Globus pallidus (tissue), 1 donor: ENCODE measurements around the gene DNAJC27.
"Not testable (repeated sequence)": the region's sequence is repeated elsewhere in the genome, so short reads cannot be mapped to it uniquely, and the experiment has no call there.

Experiments
- DNase-seq: peaks from one replicate; pipeline ENCODE4 v3.0.0-alpha.2; 2015; ENCODE audit warnings: low spot score

Gene DNAJC27

DNA sequence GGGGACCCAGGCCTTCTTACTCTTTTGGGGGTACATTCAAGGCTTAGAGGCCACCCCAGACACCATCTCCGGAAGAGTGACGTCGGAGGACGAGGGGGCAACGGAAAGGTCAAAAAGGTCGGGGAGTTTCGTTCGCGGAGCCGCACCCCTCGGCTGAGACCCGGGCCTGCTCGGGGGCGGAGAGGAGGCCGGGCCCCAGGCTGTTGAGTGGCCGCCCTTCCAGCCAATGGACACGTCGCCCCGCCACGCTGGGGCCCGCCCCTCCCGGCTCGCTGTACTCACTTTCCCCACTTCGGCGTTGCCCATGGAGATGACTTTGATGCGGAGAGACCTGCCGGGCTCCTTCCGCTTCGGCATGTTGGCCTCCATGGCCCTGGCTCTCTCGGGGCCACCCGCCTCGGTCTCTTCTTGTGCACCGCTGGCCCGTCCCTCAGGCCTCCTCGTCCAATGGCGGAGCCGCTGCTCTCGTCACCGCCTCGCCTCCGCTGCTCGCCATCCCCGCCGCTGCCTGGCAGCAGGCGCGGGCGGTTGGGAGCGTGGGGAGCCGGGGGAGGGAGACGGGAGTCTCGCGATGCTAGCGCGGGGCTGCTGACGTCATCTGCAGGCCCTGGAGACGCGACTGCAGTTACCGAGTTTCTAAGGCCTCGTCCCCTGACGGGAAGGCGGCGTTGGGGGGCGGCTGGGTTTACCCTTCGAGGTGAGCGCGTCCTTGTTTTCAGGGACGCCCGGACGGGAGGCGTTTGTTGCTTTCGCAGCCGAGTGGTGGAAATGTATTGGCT lies at the start of gene DNAJC27:
TSS of gene DNAJC27 (minus strand) at position 420 of the 779 bp plus-strand sequence. CDS start at position 369, 51 bp downstream.
- peak; percentile 99 for DNase-seq

DNA sequence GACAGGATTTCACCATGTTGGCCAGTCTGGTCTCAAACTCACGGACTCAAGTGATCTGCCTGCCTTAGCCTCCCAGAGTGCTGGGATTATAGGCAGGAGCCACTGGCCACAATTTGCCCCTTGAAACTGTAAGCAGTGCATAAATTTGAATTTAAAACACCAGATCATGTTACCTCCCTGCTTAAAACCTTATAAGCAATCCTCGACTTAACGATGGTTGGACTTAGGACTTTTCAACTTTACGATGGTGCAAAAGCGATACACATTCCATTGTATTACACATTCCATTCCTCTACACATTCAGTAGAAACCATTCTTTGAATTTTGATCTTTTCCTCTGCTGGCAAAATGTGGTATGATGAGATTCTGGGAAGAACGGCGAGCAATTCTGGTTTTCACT lies 46.9 kb upstream of the DNAJC27 start:
- DNase-seq: no peak

DNA sequence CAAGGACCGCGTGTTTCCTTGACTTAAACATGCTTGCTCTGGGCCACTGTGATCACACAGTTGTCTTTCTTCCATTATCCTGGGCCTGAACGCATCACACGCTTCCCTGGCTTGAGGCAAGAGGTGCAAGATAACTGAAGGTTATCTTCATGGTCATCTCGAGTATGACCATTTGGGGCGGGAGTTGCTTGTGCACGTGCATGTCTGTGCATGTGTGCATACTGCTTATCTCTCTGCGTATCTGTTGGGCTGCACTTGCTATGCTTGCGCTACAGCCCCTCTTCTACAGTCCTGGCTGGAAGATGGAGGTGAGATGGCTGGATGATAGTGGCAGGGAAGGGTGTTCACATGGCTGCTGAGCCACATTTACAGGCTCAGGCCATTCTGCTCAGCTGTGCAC lies 42.9 kb upstream of the DNAJC27 start:
- no peak for DNase-seq

DNA sequence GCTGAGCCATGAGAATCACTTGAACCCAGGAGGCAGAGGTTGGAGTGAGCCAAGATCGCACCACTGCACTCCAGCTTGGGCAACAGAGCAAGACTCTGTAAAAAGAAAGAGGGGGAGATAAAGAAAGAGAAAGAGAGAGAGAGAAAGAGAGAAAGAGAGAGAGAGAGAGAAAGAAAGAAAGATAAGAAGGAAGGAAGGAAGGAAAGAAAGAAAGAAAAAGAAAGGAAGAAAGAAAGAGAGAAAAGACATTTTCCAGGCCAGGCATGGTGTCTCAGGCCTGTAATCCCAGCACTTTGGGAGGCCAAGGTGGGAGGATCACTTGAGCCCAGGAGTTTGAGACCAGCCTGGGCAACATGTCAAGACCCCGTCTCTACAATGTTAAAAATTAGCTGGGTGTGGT lies 39.6 kb upstream of the DNAJC27 start:
- not testable (repeated sequence) for DNase-seq

DNA sequence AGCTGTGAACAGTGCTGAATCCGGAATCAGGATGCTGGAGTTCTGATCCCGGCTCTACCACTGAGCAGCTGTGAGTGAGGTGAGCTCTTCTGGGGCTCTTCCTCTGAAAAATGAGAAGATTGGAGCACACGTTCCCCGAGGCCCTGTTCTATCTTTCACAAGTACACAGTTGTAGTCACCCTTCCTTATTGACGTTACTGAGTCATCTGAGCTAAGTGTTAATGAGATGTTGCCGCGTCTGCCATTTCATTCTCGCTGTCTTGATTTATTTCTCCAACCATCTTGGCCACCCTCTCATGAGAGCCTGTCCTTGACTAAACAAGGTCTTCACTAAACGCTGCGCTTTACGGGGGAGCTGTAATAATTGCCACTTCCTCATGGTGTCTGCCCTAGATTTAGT lies 38.2 kb upstream of the DNAJC27 start:
- no peak for DNase-seq

DNA sequence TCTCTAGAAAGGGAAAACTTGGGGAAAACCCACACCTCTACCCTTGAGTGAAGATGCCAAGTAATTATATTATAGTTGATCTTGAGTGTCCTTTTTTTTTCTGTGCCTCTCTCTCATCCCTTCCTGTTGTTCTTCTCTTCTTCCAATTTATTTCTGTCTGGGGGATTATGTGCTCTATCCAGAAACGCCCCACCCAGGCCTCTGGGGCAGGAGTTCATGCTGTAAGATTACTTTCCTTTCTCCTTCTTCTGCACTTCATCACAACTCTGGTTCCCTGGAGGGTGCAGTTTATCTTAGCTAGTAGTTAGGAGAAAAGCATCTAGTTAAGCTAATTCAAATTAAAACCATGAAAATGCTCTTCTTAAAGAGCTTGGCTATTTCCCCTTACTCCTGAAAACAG lies 30.3 kb upstream of the DNAJC27 start:
- DNase-seq: no peak

DNA sequence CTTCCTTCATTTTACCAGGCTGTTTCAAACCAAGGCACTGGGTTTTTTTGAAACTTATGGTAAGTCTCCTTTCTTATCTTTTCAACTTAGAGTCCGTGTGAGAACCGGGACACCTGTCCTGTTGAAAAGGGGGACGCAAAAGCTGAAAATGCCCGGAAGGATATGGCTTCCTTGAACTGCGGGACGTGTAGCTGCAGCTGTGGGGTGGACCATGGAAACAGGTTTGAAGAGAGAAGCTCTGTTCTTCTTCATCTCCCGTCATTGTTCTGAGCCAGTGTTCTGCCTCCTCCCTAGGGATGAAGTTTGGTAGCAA lies 29.5 kb upstream of the DNAJC27 start:
- DNase-seq: no peak

DNA sequence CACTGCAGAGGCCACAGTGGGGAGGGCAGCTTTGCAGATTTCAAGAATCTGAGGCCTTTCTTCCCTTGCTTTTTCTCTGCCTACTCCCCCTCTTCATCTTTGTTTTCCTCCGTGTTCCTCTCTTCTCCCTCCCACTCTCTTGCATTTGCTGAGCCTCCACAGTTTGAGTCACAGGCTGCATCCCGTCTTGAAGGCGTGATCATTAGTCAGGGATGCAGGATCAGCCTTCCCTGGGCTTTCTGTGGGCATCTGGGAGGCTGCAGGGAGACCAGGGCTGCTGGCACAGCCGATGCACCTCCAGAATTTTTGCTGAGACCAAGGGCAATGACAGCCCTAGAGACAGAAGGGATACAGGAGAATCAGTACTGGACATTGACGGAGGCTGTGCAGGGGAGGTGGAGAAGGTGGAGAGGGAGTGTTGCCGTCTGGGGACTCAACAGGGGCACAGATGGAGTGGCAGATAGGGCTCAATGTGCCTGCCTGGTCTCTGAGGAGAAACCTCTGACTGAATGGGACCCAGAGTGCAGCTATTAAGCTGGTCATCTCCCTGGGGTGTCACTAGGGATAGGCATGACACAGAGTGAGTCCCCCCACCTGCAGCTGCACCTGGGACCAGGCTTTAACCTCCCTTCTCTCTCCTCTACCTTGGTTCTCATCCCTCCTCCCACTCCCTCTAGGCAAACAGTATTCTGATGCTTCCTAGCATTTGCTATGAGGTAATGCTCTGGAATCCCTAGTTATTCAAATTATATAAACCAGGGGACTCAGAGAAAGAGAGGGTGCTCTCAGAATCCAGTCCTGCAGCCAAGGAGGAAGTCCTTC lies 29.0 kb upstream of the DNAJC27 start:
- no peak for DNase-seq

DNA sequence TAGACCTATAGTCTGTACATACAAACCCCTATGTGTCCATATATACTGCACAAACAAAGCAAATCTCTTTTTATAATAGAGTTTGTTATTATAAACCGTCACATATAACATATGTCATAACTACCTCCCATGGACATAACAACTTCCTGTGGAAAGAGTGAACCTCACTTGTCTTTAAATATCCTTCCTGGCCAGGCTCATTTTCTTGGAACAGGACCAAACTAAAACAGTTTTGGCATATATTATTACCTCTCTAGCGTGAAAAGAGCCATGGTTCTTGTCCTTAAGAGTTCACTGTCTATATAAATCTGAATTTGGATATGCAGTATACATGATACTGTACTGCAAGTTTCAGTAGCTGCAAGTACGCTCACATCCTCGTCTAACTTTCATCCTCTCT lies 28.3 kb upstream of the DNAJC27 start:
- DNase-seq: no peak

DNA sequence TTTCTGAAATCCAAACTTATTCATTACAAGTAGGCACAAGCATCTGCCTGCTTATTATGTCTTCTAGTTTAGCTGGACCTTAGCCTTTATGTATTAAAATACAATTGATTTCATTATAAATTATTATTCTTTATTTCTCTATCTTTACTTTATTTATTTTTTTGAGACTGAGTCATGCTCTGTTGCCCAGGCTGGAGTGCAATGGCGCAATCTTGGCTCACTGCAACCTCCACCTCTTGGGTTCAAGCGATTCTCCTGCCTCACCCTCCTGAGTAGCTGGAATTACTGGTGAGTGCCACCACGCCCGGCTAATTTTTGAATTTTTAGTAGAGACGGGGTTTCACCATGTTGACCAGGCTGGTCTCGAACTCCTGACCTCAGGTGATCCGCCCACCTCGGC lies 27.3 kb upstream of the DNAJC27 start:
- not testable (repeated sequence) for DNase-seq

DNA sequence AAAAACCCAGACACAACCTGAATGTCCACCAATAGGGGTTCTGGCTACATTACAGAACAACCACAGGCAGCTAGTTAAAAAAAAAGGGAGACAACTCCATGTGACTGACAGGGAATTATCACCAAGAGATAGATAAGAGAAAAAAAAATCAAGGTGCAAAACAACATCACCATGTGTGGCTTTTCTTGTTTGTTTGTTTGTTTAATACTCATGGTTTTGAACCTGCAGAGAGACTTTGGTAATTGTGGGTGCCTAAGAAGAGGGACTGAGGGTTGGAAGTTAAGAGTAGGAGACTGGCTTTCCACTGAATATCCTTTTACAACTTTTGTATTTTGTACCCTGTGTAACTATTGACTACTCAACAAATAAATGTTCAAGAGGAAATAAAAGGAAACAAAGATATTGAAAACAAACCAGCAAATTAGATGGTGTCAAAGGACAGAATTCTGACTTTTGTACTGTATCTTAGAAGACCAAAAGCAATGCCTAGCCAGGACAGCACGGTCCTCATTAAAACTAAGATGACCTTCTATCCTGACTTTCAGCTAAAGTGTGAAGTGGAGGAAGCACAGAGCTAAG lies 22.5 kb upstream of the DNAJC27 start:
- DNase-seq: no peak

DNA sequence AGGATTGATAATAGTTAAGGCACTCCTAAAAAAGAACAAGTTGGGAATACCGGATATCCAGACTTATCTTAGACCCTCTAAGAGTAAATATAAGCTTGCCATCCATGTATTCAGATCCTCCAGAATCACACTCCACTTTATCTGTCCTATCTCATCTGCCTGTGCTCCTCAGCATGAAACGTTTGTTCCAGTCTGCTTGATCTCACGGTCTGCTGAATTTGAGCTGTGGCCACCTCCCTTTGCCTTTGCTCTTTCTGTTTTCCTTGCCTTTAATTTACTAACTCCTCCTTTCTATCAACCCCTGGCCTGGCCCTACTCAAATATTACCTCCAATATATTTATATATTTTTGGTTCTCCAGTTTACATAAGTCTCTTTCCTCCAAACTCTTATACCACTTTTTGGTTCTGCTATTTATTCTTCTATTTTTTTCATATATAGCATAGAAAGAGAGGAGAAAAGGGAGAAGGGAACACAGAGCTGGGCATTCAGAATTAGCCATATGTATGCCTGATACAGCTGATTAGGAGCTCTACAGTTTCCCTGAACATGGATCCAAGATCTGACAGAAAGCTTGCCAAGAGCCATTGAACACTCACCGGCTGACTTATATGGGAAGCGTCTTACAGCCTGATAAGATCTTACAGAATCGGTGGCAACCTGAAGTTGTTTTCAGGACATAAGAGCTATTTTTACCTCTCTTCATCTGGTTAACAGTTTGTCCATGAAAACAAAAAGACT lies 21.8 kb upstream of the DNAJC27 start:
- DNase-seq: no peak

DNA sequence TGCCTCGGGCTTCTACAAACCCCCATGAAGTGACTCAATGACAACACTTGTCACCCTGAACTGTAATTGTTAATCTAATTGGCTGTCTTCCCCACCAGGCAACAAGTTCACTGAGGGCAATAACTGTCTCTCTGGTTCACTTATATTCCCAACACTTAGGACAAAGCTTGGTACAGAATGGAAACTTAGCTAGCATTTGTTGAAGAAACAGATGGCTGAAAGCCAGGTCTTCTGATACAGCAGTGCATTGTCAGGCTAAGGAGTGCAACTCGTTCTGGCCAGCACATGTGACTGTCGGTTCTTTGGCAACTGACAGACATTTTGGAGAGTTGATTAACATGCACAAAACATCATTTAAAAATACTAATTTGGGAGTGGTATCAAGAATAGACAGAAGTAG lies 14.6 kb upstream of the DNAJC27 start:
- DNase-seq: peak; percentile 90

DNA sequence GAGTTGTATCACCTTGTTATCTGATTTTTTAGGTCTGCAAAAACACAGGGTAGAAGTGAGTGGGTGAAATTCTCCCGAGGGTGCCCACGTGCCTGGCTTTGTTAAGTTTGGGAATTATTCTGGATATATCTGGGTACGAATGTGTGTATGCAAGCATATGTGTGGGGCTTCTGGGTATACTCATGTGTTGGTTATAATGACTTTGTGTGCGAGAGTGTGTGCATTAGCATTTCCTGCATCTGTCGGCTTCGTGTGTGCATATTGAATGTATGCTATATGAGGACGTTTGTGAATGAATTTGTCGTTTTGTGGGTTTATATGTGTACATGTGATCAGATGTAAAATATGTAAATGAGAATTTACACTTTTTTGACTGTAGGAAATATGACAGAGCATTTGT lies 13.8 kb upstream of the DNAJC27 start:
- DNase-seq: no peak

DNA sequence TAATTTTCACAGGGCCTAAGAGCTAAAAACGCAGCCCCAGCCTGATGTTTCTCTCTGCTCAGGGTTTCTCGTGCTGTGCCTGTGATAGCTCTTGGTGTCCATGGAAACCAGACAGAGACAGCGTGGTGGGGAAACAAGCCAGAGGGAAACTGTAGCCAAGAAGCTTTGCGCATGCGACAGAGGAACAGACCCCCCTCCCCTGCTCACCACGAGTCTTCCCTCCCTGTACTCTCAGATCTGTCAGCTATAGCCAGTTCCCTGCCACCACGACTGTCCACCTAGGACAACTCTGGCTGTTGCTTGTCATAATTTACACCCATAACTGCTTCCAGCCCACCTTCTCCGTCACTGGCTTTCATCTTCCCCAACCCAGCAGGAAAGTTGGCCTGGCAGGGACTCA lies 13.2 kb upstream of the DNAJC27 start:
- DNase-seq: peak; percentile 79

DNA sequence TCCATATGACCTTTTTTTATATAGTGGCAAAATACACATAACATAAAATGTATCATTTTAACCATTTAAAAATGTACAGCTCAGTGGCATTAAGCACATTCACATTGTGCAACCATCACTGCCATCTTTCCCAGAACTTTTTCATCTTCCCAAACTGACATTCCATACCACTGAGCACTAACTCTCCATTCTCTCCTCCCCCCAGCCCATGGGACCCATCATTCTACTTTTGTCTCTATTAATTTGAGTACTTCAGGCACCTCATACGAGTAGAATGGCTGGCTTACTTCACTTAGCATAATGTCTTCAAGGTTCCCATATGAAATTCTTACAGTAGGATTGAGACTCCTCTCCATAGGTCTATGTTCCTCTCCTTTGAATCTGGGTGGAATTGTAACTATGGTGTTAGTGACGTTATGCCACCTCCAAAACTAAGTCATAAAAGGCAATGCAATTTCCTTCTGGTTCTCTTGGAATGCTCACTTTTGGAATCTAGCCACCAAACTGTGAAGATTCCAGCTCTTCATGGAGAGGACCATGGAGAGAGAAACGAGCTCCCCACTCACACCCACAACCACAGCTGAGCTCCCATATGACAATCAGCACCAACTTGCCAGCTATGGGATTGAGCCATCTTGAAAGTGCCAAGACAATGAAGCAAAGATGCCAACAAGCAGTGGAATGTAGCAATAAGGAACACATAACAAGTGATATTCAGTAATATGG lies 9.8 kb upstream of the DNAJC27 start:
- DNase-seq: no peak

DNA sequence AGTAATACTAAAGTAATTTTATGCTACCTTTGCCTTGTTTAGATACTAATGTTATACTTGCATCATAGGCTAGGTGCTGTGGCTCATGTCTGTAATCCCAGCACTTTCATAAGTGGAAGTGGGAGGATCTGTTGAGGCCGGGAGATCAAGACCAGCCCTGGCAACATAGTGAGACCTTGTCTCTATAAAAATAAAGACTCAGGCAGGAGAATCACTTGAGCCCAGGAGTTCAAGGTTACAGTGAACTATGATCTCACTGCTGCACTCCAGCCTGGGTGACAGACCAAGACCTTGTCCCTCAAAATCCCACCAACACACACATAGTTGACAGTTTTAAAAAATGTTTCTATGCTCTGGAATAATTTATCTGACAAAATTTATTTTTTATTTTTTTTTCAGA lies 6.9 kb upstream of the DNAJC27 start:
- DNase-seq: no peak

DNA sequence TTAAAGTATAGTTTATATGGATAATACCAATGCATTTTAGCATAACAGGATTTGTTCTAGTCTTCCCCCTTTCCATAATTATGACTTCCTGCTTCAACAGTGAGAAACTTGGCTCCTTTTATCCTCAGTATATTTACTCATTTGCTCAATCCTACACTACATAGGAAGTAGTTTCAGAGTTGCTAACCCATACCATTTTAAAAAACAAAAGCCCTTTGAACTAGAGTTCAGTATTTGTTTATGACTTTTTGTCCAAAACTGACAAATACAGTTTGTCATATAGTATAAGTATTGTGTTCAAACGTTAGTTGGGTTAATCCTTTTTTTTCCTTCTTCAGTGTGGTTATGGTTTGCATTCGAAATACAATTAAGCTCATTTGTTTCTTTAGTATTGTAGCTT lies 5.9 kb upstream of the DNAJC27 start:
- DNase-seq: no peak

DNA sequence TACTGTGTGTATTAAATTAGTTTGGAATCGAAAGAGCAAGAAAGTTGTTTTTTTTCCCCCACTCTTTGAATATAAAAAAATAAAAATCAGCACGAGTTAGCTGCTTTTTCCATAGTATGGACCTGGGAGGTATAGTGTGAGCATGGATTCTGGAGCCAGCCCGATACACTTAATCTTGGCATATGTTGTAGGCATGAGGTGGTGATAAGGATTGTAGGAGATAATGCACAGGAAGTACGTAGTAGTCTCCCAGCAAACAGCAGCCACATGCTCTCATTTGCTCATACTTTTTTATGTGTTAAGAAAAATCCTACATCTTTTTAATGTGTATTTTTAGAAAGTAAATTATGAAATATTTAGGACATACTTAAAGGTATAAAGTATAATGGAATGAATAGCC lies 2.1 kb upstream of the DNAJC27 start:
- no peak for DNase-seq

DNA sequence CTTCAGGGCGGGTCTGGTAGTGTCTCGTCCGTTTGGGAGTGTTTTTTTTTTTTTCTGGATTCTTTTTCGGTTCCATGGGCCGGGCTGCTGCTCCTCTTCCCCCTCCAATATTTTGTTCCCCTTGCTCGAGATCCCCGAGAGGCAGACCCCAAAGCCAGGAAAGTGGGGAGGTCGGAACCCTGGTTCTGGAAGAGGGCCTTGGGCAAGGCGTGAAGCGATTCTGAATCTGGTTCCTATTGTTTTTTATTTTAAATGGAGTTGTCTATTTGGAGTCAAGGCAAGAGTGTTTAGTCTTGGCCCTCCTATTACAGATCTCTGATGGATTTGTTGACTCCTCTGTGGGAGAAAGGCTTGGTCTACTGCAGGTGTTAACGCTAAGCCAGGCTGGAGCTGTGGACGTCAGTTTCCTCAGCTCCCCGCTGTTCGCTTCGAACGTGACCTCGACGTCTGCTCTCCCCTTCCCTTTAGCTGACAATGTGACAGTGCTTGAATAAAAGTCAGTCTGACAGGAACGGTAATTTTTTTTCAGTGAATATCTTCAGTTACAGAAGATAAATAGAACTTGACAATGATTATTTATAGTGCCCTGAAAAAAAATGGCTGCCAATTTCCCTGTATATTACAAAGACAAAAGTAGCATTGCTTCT lies 683 bp upstream of the DNAJC27 start:
- DNase-seq: peak; percentile 66

DNA sequence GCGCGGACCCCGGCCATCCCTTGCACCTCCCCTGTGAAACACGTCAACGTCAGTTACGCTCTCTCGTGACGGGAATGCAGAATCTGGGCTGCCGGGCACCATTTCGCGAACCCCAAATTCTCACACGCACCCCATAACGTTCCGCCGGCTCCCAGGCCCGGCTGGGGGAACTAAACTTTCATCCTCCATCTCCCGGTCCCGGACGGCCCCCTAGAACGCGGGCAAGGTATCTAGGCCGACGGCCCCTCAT lies 544 bp downstream of the DNAJC27 start:
- no peak for DNase-seq
